ENCODE data around the gene SLCO4A1.

The SLCO4A1 gene

GRCh38 chr20:62717933-62718332, 75.6 kb downstream of the SLCO4A1 start:
- no peak for TF ChIP-seq CTCF (IDR thresholded peaks at IDR 0.05; ENCODE audit: low read depth, low read length)
- DNase-seq (ENCODE audit: extremely low read depth, low read depth) = no peak

- TF ChIP-seq CTCF (IDR thresholded peaks at IDR 0.05; ENCODE audit: low read depth, low read length) = no peak
- DNase-seq (ENCODE audit: extremely low read depth, low read depth) = no peak
These were observed 76.2 kb downstream of the SLCO4A1 start for GRCh38 chr20:62718546-62718945.

DNA sequence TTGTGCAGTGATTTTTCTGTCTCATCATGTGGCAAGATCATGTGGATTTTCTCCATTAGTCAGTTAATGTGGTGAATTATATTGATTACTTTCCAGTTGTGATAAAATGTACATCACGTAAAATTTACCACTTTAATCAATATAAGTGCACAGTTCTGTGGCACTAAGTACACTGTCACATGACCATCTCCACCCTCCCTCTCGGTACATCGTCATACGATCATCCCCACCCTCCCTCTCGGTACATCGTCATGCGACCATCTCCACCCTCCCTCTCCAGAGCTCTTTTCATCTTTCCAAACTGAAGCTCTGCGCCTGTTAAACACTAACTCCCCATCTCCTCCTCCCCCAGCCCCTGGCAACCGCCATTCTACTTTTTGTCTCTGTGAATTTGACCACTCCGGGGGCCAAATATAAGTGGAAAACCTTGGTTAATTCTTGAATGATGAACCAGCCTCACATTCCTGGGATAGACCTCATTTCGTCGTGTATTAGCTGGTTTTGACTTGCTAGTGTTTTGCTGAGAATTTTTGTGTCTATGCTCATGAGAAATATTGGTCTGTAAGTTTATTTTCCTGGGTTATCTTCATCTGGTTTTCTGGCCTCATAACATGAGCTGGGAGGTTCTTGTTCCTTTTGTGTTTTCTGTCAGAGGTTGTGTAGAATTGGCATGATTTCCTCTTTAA, 77.1 kb downstream of the SLCO4A1 start:
- TF ChIP-seq CTCF (IDR thresholded peaks at IDR 0.05; ENCODE audit: low read depth, low read length) = no peak
- DNase-seq (ENCODE audit: extremely low read depth, low read depth) = no peak
